Neutrophil (primary cell): Measurements from ENCODE around the gene TRAPPC14.
"Not testable (repeated sequence)": the region's sequence is repeated elsewhere in the genome, so short reads cannot be mapped to it uniquely, and the experiment has no call there.

ENCODE experiments used
- H3K27ac ChIP-seq: fragments of 200-600 bp; sonication (generic); 2 replicates; pipeline ENCODE4 v1.5.1; 2016; ENCODE audit warnings: mild to moderate bottlenecking, moderate library complexity
- H3K27me3 ChIP-seq: fragments of 200-600 bp; sonication (generic); 2 replicates; pipeline ENCODE4 v1.6.0; 2016; ENCODE audit warnings: mild to moderate bottlenecking
- H3K36me3 ChIP-seq: fragments of 200-600 bp; sonication (generic); 2 replicates; pipeline ENCODE4 v1.5.1; 2017
- H3K4me1 ChIP-seq, 2 experiments: fragments of 200-600 bp in 1 of 2; sonication (generic) in 1 of 2; 1 replicate in 1 of 2; 2 replicates in 1 of 2; pipeline versions ENCODE4 v1.5.1 to v1.6.1; 2013 to 2016; ENCODE audit warnings: low read depth in 1 of 2, low read length in 1 of 2, mild to moderate bottlenecking in 1 of 2, moderate library complexity in 1 of 2; ENCODE audit not compliant: control insufficient read depth in 1 of 2, insufficient read depth in 1 of 2
- H3K4me3 ChIP-seq, 2 experiments: fragments of 200-600 bp in 1 of 2; sonication (generic) in 1 of 2; 1 replicate in 1 of 2; 2 replicates in 1 of 2; pipeline ENCODE4 v1.5.1; 2013 to 2016; ENCODE audit warnings: low read depth in 1 of 2, low read length in 1 of 2, mild to moderate bottlenecking in 1 of 2, moderate library complexity in 1 of 2
- H3K9me3 ChIP-seq: fragments of 200-600 bp; sonication (generic); 2 replicates; pipeline ENCODE4 v1.5.1; 2016
- CTCF ChIP-seq: fragments of 200-600 bp; sonication (generic); IDR thresholded peaks from 2 replicates; pipeline ENCODE4 v1.5.1; 2016; ENCODE audit warnings: antibody characterized with exemption

TRAPPC14 gene

GRCh38 chr7:100195222-100195621, 36.7 kb upstream of the TRAPPC14 start:
- no peaks in the 10 kb centered on the region for H3K9me3 ChIP-seq
- no peak overlapping the region for H3K27ac ChIP-seq
- no peaks in the 10 kb centered on the region for H3K27me3 ChIP-seq
- no peak for TF ChIP-seq CTCF
- H3K4me1 ChIP-seq, result peaks cover 9 to 17% of the 10 kb centered on the region in 2 experiments
- no peak overlapping the region for H3K4me3 ChIP-seq
- H3K36me3 ChIP-seq, result no peaks in the 10 kb centered on the region

DNA sequence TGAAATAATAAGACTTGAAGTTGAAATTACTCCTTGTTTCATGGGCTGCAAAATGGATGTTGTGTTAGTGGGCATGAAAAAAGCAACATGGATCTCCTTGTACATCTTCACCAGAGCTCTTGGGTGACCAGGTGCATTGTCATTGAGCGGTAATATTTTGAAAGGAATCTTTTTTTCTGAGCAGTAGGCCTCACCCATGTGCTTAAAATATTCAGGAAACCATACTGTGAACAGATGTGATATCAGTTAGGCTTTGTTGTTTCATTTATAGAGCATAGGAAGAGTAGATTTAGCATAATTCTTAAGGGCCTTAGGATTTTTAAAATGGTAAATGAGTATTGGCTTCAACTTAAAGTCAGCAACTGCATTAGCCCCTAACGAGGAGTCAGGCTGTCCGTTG, 34.4 kb upstream of the TRAPPC14 start:
- Histone ChIP-seq H3K27me3 (no peaks in the 10 kb centered on the region), H3K36me3 (no peaks in the 10 kb centered on the region), H3K27ac (no peak overlapping the region), H3K4me1 (peaks cover 9 to 17% of the 10 kb centered on the region in 2 experiments), H3K9me3 (no peaks in the 10 kb centered on the region), H3K4me3 (no peak overlapping the region)
- no peak for TF ChIP-seq CTCF

DNA sequence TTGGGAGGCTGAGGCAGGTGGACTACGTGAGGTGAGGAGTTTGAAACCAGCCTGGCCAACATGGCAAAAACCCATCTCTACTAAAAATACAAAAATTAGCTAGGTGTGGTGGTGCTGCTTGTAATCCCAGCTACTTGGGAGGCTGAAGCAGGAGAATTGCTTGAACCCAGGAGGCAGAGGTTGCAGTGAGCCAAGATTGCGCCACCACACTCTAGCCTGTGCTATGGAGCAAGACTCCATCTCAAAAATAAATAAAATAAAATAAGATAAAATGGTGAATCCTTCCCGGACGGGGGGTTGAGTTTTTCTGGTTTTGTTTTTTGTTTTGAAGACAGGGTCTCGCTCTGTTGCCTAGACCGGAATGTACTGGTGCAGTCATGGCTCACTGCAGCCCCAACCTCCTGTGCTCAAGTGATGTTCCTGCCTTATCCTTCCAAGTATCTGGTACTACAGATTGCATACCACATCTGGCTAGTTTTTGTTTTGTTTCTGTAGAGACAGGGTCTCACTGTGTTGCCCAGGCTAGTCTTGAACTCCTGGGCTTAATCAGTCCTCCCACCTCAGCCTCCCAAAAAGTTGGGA, 33.8 kb upstream of the TRAPPC14 start:
- H3K4me3 ChIP-seq, H3K9me3 ChIP-seq, H3K27me3 ChIP-seq, H3K36me3 ChIP-seq, H3K27ac ChIP-seq: not testable (repeated sequence)
- peaks cover 9 to 17% of the 10 kb centered on the region in 2 experiments for H3K4me1 ChIP-seq

- Histone ChIP-seq H3K4me1 (peaks cover 9 to 17% of the 10 kb centered on the region in 2 experiments), H3K9me3 (no peaks in the 10 kb centered on the region), H3K36me3 (no peaks in the 10 kb centered on the region), H3K4me3 (no peak overlapping the region), H3K27me3 (no peaks in the 10 kb centered on the region), H3K27ac (peak overlapping the region; percentile 1)
- no peak for TF ChIP-seq CTCF
These were observed 33.3 kb upstream of the TRAPPC14 start for GRCh38 chr7:100191775-100192174.

- Histone ChIP-seq H3K36me3 (no peaks in the 10 kb centered on the region), H3K27ac (no peak overlapping the region), H3K9me3 (no peaks in the 10 kb centered on the region), H3K27me3 (no peaks in the 10 kb centered on the region), H3K4me3 (no peak overlapping the region), H3K4me1 (peaks cover 9 to 17% of the 10 kb centered on the region in 2 experiments)
- no peak for TF ChIP-seq CTCF
These were observed 31.7 kb upstream of the TRAPPC14 start for GRCh38 chr7:100190048-100190711.

- Histone ChIP-seq H3K4me1 (peaks cover 9 to 17% of the 10 kb centered on the region in 2 experiments), H3K27ac (no peak overlapping the region), H3K36me3 (no peaks in the 10 kb centered on the region), H3K9me3 (no peaks in the 10 kb centered on the region), H3K4me3 (no peak overlapping the region), H3K27me3 (no peaks in the 10 kb centered on the region)
- TF ChIP-seq CTCF, result no peak
These were observed 30.5 kb upstream of the TRAPPC14 start for GRCh38 chr7:100189061-100189460.
